SIG-M5 (cell line): ENCODE results near the gene ALKBH7.

Experiments used
- DNase-seq: peaks from one replicate; lab custom pipeline; 2025; lab: John Stamatoyannopoulos, UW

The ALKBH7 gene

GRCh38 chr19:6424195-6424938, 51.8 kb downstream of the ALKBH7 start, which contains the start of gene KHSRP:
TSS of gene KHSRP (minus strand) at chr19:6424811. CDS start at chr19:6424701, 110 bp downstream.
- no peak for DNase-seq
